HepG2 (cell line): ENCODE data around the gene TMEM127. TPM values are rescaled to one million over a fixed set of nuclear protein-coding genes. Genes with fewer than 3 reads are reported as not detected.

Source experiments
- ARID4A ChIP-seq: sonication (generic); formaldehyde crosslinking; IDR thresholded peaks from 2 replicates; pipeline ENCODE4 v1.5.0; 2020; ENCODE audit warnings: mild to moderate bottlenecking, missing genetic modification reagents, borderline replicate concordance
- ESRRA ChIP-seq: sonication (generic); formaldehyde crosslinking; IDR thresholded peaks from 2 replicates; pipeline ENCODE4 v1.5.1; 2020; ENCODE audit warnings: mild to moderate bottlenecking, low read depth, missing genetic modification reagents
- GATAD1 ChIP-seq: IDR thresholded peaks from 2 replicates; pipeline ENCODE4 v1.6.1; 2016; ENCODE audit warnings: missing genetic modification reagents, missing compliant biosample characterization
- HOXA5 ChIP-seq: sonication (generic); formaldehyde crosslinking; IDR thresholded peaks from 2 replicates; pipeline ENCODE4 v1.4.0; 2020; ENCODE audit warnings: missing genetic modification reagents
- HOXA9 ChIP-seq: sonication (generic); formaldehyde crosslinking; IDR thresholded peaks from 2 replicates; pipeline ENCODE4 v1.8.1; 2022; ENCODE audit warnings: missing genetic modification reagents, mild to moderate bottlenecking, moderate library complexity, borderline replicate concordance
- KAT7 ChIP-seq: IDR thresholded peaks from 2 replicates; pipeline ENCODE4 v1.6.1; 2018; ENCODE audit warnings: borderline replicate concordance, missing compliant biosample characterization
- KAT8 ChIP-seq: IDR thresholded peaks from 2 replicates; pipeline ENCODE4 v1.6.1; 2016; ENCODE audit warnings: missing genetic modification reagents, missing compliant biosample characterization
- KDM2A ChIP-seq: sonication (generic); formaldehyde crosslinking; IDR thresholded peaks from 2 replicates; pipeline ENCODE4 v1.4.0; 2020; ENCODE audit warnings: low read depth, missing genetic modification reagents, borderline replicate concordance
- MEIS2 ChIP-seq: sonication (generic); formaldehyde crosslinking; IDR thresholded peaks from 2 replicates; pipeline ENCODE4 v1.9.0; 2021; ENCODE audit warnings: mild to moderate bottlenecking, missing genetic modification reagents
- MTF1 ChIP-seq: sonication (generic); formaldehyde crosslinking; IDR thresholded peaks from 2 replicates; pipeline ENCODE4 v1.5.0; 2020; ENCODE audit warnings: missing genetic modification reagents
- REL ChIP-seq: sonication (generic); formaldehyde crosslinking; conservative IDR thresholded peaks from 2 replicates; pipeline ENCODE4 v1.8.0; 2022; ENCODE audit warnings: mild to moderate bottlenecking, missing genetic modification reagents, moderate library complexity
- SIX1 ChIP-seq: sonication (generic); formaldehyde crosslinking; IDR thresholded peaks from 2 replicates; pipeline ENCODE4 v1.4.0; 2020; ENCODE audit warnings: missing genetic modification reagents, borderline replicate concordance
- THAP8 ChIP-seq: sonication (generic); formaldehyde crosslinking; IDR thresholded peaks from 2 replicates; pipeline ENCODE4 v1.5.1; 2020; ENCODE audit warnings: missing genetic modification reagents, mild to moderate bottlenecking, borderline replicate concordance
- ZFP1 ChIP-seq: IDR thresholded peaks from 2 replicates; pipeline ENCODE4 v1.6.1; 2016
- ZFY ChIP-seq: sonication (generic); formaldehyde crosslinking; IDR thresholded peaks from 2 replicates; pipeline ENCODE4 v1.4.0; 2020; ENCODE audit warnings: missing genetic modification reagents
- ZMAT3 ChIP-seq: sonication (generic); formaldehyde crosslinking; conservative IDR thresholded peaks from 2 replicates; pipeline ENCODE4 v1.7.0; 2021; ENCODE audit warnings: missing genetic modification reagents
- ZNF136 ChIP-seq: sonication (generic); formaldehyde crosslinking; IDR thresholded peaks from 2 replicates; pipeline ENCODE4 v1.8.1; 2022; ENCODE audit warnings: low read depth, mild to moderate bottlenecking, moderate library complexity, missing genetic modification reagents
- ZNF24 ChIP-seq: fragments of 450-650 bp; IDR thresholded peaks from 2 replicates; pipeline ENCODE4 v1.6.1; 2017; ENCODE audit warnings: antibody characterized with exemption, mild to moderate bottlenecking
- ZNF317 ChIP-seq: sonication (generic); formaldehyde crosslinking; IDR thresholded peaks from 2 replicates; pipeline ENCODE4 v1.5.0; 2020; ENCODE audit warnings: mild to moderate bottlenecking, missing genetic modification reagents
- ZNF724P ChIP-seq: sonication (generic); formaldehyde crosslinking; IDR thresholded peaks from 2 replicates; pipeline ENCODE4 v1.8.0; 2022; ENCODE audit warnings: missing genetic modification reagents, borderline replicate concordance
- ZSCAN9 ChIP-seq: IDR thresholded peaks from 2 replicates; pipeline ENCODE4 v1.6.1; 2016; ENCODE audit warnings: borderline replicate concordance
- polyA plus RNA-seq, 8 experiments: library from polyadenylated mRNA; depleted of rRNA in 3 of 8; stranded (reverse) in 7 of 8; unstranded in 1 of 8; fragments of >200 nt; fragmentation: Illumina TruSeq in 4 of 8; extraction: Trizol in 4 of 8; gene quantifications; 2 replicates each; pipeline versions ENCODE4 v1.2.1 to v1.2.3, GENCODE V29; 2011 to 2016; ENCODE audit warnings: low read depth in 4 of 8, missing spikeins in 1 of 8, mixed read lengths in 1 of 8; ENCODE audit not compliant: insufficient read depth in 1 of 8
- total RNA-seq, 5 experiments: library from RNA; depleted of rRNA; stranded (reverse); fragments of >200 nt; fragmentation: Illumina TruSeq; extraction: Trizol; gene quantifications; 2 replicates each; pipeline ENCODE4 v1.2.3, GENCODE V29; 2016; ENCODE audit warnings: low read depth in 1 of 5
- TF ChIP-seq, protein P1 (sequence below): sonication (generic); formaldehyde crosslinking; IDR thresholded peaks from 2 replicates; pipeline ENCODE4 v1.4.0; 2020; ENCODE audit warnings: missing genetic modification reagents
- TF ChIP-seq, protein P2 (sequence below): sonication (generic); formaldehyde crosslinking; IDR thresholded peaks from 2 replicates; pipeline ENCODE4 v1.5.0; 2020; ENCODE audit warnings: missing genetic modification reagents

TMEM127 gene
- total and polyA plus RNA-seq, 2 of the 13 experiments (the other 11 are each of a cell fraction or from before 2014, with no cell fraction given): 21.5 to 33.9 TPM

DNA sequence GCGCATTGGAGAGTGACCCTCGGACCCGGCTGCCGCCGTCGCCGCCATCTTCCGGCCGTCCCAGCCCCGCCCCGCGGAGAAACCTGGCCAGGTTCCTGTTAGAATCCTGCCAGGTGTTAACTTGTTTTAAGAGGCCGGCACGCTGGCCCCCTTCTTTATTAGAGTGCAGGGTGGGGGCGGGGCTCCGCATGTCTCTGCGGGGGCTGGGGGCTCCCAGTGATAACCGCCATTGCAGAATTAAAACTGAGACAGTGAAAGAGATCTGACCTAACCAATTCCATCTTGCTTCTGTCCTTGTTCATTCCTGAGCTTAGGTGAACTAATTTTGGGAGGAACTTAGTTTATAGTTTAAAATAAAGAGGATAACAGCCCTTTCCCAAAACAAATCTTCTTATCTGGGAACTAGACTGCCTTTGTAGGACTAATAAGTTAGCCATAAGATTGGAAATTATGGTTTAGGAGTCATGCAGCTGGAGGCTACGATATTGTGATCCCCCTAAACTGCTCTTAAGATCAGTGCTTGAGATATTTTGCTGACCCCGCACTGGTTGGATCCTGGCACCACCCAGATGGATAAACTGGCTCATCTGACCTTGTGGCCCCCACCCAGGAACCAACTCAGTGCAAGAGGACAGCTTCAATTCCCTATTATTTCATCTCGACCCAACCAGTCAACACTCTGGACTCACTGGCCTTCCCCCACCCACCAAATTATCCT lies 56.6 kb downstream of the TMEM127 start (continued):
- TF ChIP-seq, protein P1, sequence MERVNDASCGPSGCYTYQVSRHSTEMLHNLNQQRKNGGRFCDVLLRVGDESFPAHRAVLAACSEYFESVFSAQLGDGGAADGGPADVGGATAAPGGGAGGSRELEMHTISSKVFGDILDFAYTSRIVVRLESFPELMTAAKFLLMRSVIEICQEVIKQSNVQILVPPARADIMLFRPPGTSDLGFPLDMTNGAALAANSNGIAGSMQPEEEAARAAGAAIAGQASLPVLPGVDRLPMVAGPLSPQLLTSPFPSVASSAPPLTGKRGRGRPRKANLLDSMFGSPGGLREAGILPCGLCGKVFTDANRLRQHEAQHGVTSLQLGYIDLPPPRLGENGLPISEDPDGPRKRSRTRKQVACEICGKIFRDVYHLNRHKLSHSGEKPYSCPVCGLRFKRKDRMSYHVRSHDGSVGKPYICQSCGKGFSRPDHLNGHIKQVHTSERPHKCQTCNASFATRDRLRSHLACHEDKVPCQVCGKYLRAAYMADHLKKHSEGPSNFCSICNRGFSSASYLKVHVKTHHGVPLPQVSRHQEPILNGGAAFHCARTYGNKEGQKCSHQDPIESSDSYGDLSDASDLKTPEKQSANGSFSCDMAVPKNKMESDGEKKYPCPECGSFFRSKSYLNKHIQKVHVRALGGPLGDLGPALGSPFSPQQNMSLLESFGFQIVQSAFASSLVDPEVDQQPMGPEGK (CRISPR knock-in tag): peak; percentile 27; the same call in 1 of the 2 replicates
- TF ChIP-seq ZNF136 (CRISPR knock-in tag): no peak
- TF ChIP-seq ZFP1 (CRISPR knock-in tag): 0 out of 2 replicates have a peak, but pooled peaks have one; percentile 25
- TF ChIP-seq ZNF24: no peak
- 0 out of 2 replicates have a peak, but pooled peaks have one; percentile 34 for TF ChIP-seq KAT8 (CRISPR knock-in tag)
- TF ChIP-seq KDM2A (CRISPR knock-in tag): peak; percentile 53; the same call in 1 of the 2 replicates
- TF ChIP-seq KAT7 (CRISPR knock-in tag): 0 out of 2 replicates have a peak, but pooled peaks have one; percentile 44
- TF ChIP-seq ZFY (CRISPR knock-in tag): no peak
- no peak for TF ChIP-seq ZNF724P
- no peak for TF ChIP-seq MTF1 (CRISPR knock-in tag)
- 0 out of 2 replicates have a peak, but pooled peaks have one; percentile 29 for TF ChIP-seq HOXA5 (CRISPR knock-in tag)
- TF ChIP-seq, protein P2, sequence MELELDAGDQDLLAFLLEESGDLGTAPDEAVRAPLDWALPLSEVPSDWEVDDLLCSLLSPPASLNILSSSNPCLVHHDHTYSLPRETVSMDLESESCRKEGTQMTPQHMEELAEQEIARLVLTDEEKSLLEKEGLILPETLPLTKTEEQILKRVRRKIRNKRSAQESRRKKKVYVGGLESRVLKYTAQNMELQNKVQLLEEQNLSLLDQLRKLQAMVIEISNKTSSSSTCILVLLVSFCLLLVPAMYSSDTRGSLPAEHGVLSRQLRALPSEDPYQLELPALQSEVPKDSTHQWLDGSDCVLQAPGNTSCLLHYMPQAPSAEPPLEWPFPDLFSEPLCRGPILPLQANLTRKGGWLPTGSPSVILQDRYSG (CRISPR knock-in tag): peak; percentile 76; the same call in 1 of the 2 replicates
- no peak for TF ChIP-seq GATAD1 (CRISPR knock-in tag)
- TF ChIP-seq ZMAT3 (CRISPR knock-in tag): 0 out of 2 replicates have a peak, but pooled peaks have one; percentile 16
- TF ChIP-seq ZSCAN9: no peak
- TF ChIP-seq THAP8: no peak
- no peak for TF ChIP-seq ARID4A (CRISPR knock-in tag)
- TF ChIP-seq MEIS2 (CRISPR knock-in tag): peak; percentile 73; the same call in 1 of the 2 replicates
- TF ChIP-seq ZNF317 (CRISPR knock-in tag): 0 out of 2 replicates have a peak, but pooled peaks have one; percentile 0
- 0 out of 2 replicates have a peak, but pooled peaks have one; percentile 9 for TF ChIP-seq SIX1 (CRISPR knock-in tag)
- TF ChIP-seq ESRRA (CRISPR knock-in tag): peak; percentile 90; the same call in 1 of the 2 replicates
- TF ChIP-seq REL (CRISPR knock-in tag): peak; percentile 37; the same call in 1 of the 2 replicates
- TF ChIP-seq HOXA9 (CRISPR knock-in tag): no peak
